Measurements from ENCODE around the gene DNAH7.

DNA sequence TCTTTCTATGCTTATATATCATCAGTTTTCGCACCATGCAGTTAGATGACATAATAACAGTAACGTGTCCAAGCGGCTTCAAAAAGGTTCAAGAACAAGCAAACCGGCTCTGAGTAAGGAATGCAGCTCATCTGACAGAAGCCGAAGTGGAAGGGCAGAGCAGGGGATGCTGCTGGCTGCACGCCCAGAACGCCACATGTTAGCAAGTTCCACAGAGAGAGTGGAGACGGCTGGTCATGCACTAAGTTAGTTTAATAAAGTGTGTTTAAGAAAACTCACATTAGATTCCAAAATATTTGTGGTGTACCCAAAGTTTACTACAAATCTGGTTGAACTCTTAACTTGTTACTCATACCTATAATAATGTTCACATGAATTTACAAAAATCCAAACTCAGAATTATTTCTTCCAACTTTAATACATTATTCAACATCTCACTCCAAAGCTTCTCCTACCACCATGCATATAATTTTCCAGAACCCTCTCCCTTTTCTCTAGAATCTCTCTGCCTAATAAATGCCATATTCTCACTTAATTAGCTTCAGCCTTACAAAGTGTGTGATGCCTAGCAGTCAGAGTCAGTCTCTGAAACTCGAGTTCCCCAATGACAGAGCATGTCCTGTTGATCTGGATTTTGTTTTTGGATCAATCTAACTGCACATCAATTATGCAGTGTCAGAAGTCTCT, 170.0 kb downstream of the DNAH7 start:
- TF ChIP-seq POLR2A (IDR thresholded peaks at IDR 0.05; ENCODE audit: low read depth, low read length) (no peak), POLR2AphosphoS5 (IDR thresholded peaks at IDR 0.05; ENCODE audit: low read depth, low read length) (no peak)

Data from GM12892 (cell line).